Keratinocyte (primary cell): Measurements from ENCODE around the gene KIAA1191. TPM values are rescaled to one million over a fixed set of nuclear protein-coding genes. Genes with fewer than 3 reads are reported as not detected.

Experiments used
- DNase-seq: peaks from one replicate; pipeline ENCODE4 v3.0.0-alpha.2; 2011; ENCODE audit warnings: low read depth, missing footprints, low spot score
- FAIRE-seq: peaks from 2 replicates; lab custom pipeline; 2011; peaks lifted over from hg19 to GRCh38; lab: Jason Lieb, UNC
- H2AFZ ChIP-seq: 2 replicates; pipeline ENCODE4 v1.6.0; 2012; ENCODE audit warnings: low read length, control low read depth, inconsistent platforms; ENCODE audit not compliant: control insufficient read depth
- H3K27ac ChIP-seq: 2 replicates; pipeline ENCODE4 v1.5.1; 2011; ENCODE audit warnings: low read length; ENCODE audit not compliant: control insufficient read depth, insufficient read depth
- H3K27me3 ChIP-seq: 3 replicates; pipeline ENCODE4 v1.6.0; 2011; ENCODE audit warnings: low read length; ENCODE audit not compliant: control insufficient read depth, insufficient read depth; ENCODE audit errors: extremely low read depth
- H3K36me3 ChIP-seq, 2 experiments: 2 replicates in 1 of 2; 3 replicates in 1 of 2; pipeline ENCODE4 v1.5.1; 2011; ENCODE audit warnings: low read length in 2 of 2, mild to moderate bottlenecking in 1 of 2; ENCODE audit not compliant: control insufficient read depth in 2 of 2, insufficient read depth in 2 of 2; ENCODE audit errors: extremely low read depth in 1 of 2
- H3K4me1 ChIP-seq: 3 replicates; pipeline ENCODE4 v1.5.1; 2011; ENCODE audit warnings: low read length; ENCODE audit not compliant: control insufficient read depth, insufficient read depth; ENCODE audit errors: extremely low read depth
- H3K4me2 ChIP-seq: 3 replicates; pipeline ENCODE4 v1.6.0; 2011; ENCODE audit warnings: low read depth, low read length; ENCODE audit not compliant: control insufficient read depth, insufficient read depth; ENCODE audit errors: extremely low read depth
- H3K4me3 ChIP-seq, 3 experiments: fragments of 200-600 bp in 1 of 3; sonication (generic) in 1 of 3; 2 replicates in 2 of 3; 3 replicates in 1 of 3; pipeline ENCODE4 v1.5.1; 2011 to 2016; ENCODE audit warnings: low read length in 3 of 3, mild to moderate bottlenecking in 3 of 3, control low read depth in 2 of 3, inconsistent platforms in 1 of 3, low read depth in 1 of 3, mixed read lengths in 1 of 3, mixed run types in 1 of 3, moderate library complexity in 1 of 3; ENCODE audit not compliant: control insufficient read depth in 2 of 3, insufficient read depth in 2 of 3; ENCODE audit errors: extremely low read depth in 1 of 3
- H3K79me2 ChIP-seq: 2 replicates; pipeline ENCODE4 v1.6.0; 2012; ENCODE audit warnings: low read length; ENCODE audit not compliant: control insufficient read depth, insufficient read depth
- H3K9ac ChIP-seq: 3 replicates; pipeline ENCODE4 v1.6.0; 2011; ENCODE audit warnings: low read length; ENCODE audit not compliant: control insufficient read depth, insufficient read depth; ENCODE audit errors: extremely low read depth
- H3K9me1 ChIP-seq: 3 replicates; pipeline ENCODE4 v1.6.0; 2011; ENCODE audit warnings: low read length; ENCODE audit not compliant: control insufficient read depth, insufficient read depth; ENCODE audit errors: extremely low read depth
- H3K9me3 ChIP-seq: 2 replicates; pipeline ENCODE4 v1.5.1; 2012; ENCODE audit warnings: low read depth, low read length; ENCODE audit not compliant: control insufficient read depth
- H4K20me1 ChIP-seq: 3 replicates; pipeline ENCODE4 v1.6.0; 2011; ENCODE audit warnings: low read length; ENCODE audit not compliant: control insufficient read depth, insufficient read depth; ENCODE audit errors: extremely low read depth
- EZH2 ChIP-seq: IDR thresholded peaks from one replicate; pipeline ENCODE4 v1.6.1; 2012; ENCODE audit warnings: inconsistent platforms, mild to moderate bottlenecking, low read length, moderate library complexity
- dilution Hi-C: fragments of 300-500 bp; cut with MboI; formaldehyde crosslinking; loops from one replicate; pipeline ENCODE4 v1.7.0; 2020; ENCODE audit warnings: low sequenced_read_pairs; ENCODE audit not compliant: extremely low pct_ligation_motif_present
- polyA plus RNA-seq, 5 experiments: library from polyadenylated mRNA; depleted of rRNA in 3 of 5; stranded (reverse) in 3 of 5; stranded (forward) in 1 of 5; unstranded in 1 of 5; fragments of >200 nt; gene quantifications; 1 replicate in 1 of 5; 2 replicates in 3 of 5; 3 replicates in 1 of 5; pipeline versions ENCODE4 v1.2.1 to v1.2.3, GENCODE V29; 2011 to 2012; ENCODE audit warnings: missing spikeins in 2 of 5, low read depth in 1 of 5, low replicate concordance in 1 of 5
- TF ChIP-seq, protein P1 (sequence below), 3 experiments: IDR thresholded peaks in 1 of 3; conservative IDR thresholded peaks in 1 of 3; optimal IDR thresholded peaks in 1 of 3; 2 replicates in 2 of 3; 3 replicates in 1 of 3; pipeline versions ENCODE3 to v1.5.1; 2011; ENCODE audit warnings: low read length in 3 of 3, mild to moderate bottlenecking in 3 of 3, moderate library complexity in 2 of 3, control low read depth in 1 of 3, inconsistent platforms in 1 of 3; ENCODE audit not compliant: insufficient read depth in 2 of 3; ENCODE audit errors: extremely low read depth in 1 of 3

KIAA1191 gene
- polyA plus RNA-seq, 1 donor (not counting 4 experiments of a cell fraction or from before 2014, with no cell fraction given) = 100 TPM

DNA sequence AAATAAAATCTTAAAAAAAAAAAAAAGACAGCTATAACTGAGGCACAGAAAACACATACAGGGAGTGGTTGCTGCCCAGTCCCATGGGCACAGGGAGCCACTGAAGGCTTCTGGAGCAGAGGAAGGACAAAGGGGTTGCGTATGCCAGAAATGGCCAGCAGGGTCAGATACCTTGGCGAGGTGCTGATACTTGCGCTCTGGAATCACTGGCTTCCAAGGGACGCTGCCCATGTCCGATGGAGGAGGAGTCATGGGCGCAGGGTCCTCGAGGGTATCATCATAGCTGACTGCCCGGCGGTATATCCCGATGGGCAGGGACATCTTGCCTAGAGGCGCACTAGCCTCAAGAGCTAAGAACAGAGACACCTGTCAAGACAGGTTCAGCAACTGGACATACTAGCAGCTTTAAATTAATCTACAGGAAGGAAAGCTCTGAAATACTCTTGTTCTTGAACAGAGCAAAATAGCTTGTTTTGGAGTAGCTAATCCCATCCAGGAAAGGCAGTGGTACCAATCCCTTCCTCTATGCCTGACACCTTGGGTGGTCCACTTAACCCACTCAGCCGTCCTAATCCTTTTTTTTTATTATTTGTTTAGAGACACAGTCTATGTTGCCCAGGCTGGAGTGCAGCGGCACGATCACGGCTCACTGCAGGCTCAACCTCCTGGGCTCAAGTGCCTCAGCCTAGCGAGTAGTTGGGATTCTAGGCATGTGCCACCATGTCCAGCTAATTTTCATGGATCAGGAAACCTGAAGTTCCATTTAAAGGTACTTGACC is 6.0 kb downstream of the KIAA1191 start:
- no peak overlapping the region for H3K27ac ChIP-seq
- peaks cover 2% of the 10 kb centered on the region for H4K20me1 ChIP-seq
- no peaks in the 10 kb centered on the region for H3K27me3 ChIP-seq
- FAIRE-seq = no peak
- H3K4me2 ChIP-seq = no peak overlapping the region
- H3K79me2 ChIP-seq = peaks cover 72% of the 10 kb centered on the region
- peaks cover 26 to 32% of the 10 kb centered on the region in 2 experiments for H3K36me3 ChIP-seq
- dilution Hi-C loops = no loop called here
- no peak overlapping the region for H3K4me3 ChIP-seq
- H3K4me1 ChIP-seq = peaks cover 6% of the 10 kb centered on the region
- H3K9ac ChIP-seq = no peak overlapping the region
- H3K9me1 ChIP-seq = no peaks in the 10 kb centered on the region
- no peaks in the 10 kb centered on the region for H3K9me3 ChIP-seq
- DNase-seq = no peak
- no peak for TF ChIP-seq EZH2
- TF ChIP-seq, protein P1, sequence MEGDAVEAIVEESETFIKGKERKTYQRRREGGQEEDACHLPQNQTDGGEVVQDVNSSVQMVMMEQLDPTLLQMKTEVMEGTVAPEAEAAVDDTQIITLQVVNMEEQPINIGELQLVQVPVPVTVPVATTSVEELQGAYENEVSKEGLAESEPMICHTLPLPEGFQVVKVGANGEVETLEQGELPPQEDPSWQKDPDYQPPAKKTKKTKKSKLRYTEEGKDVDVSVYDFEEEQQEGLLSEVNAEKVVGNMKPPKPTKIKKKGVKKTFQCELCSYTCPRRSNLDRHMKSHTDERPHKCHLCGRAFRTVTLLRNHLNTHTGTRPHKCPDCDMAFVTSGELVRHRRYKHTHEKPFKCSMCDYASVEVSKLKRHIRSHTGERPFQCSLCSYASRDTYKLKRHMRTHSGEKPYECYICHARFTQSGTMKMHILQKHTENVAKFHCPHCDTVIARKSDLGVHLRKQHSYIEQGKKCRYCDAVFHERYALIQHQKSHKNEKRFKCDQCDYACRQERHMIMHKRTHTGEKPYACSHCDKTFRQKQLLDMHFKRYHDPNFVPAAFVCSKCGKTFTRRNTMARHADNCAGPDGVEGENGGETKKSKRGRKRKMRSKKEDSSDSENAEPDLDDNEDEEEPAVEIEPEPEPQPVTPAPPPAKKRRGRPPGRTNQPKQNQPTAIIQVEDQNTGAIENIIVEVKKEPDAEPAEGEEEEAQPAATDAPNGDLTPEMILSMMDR (optimal IDR thresholded peaks at IDR 0.05 in 1 of 3, IDR thresholded peaks at IDR 0.05 in 1 of 3, conservative IDR thresholded peaks at IDR 0.05 in 1 of 3; ENCODE audit: extremely low read depth in 1 of 3, insufficient read depth in 2 of 3, low read length in 3 of 3) = no peak
- H2AFZ ChIP-seq = no peak overlapping the region

DNA sequence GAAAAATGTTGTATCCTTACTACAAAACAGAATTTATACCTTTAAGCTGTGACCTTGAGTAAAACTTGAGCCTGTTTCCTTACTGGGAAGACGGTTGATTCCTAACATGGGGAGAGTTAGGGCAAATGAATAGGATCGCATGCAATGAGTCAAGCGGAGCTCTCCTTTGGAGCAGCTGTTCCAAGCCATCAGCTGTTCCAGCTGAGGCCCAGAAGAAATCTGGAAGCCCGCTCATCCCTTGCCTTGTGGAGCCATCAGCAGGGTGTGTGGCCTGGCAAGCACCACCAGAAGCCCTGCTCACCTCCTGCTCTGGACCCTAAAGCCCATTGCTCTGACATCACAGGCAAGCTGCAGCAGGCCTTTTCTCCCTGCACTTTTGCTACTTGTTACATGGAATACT is 8.0 kb downstream of the KIAA1191 start:
- H4K20me1 ChIP-seq = peaks cover 2% of the 10 kb centered on the region
- H3K36me3 ChIP-seq = peaks cover 26 to 39% of the 10 kb centered on the region in 2 experiments
- no peak for FAIRE-seq

More for the DNA sequence above, 8.0 kb downstream of the KIAA1191 start:
- Histone ChIP-seq H3K4me3 (no peak overlapping the region), H2AFZ (no peak overlapping the region), H3K9me3 (no peaks in the 10 kb centered on the region), H3K9me1 (no peaks in the 10 kb centered on the region), H3K79me2 (peaks cover 61% of the 10 kb centered on the region), H3K27me3 (no peaks in the 10 kb centered on the region), H3K4me2 (no peak overlapping the region), H3K9ac (no peak overlapping the region), H3K27ac (no peak overlapping the region), H3K4me1 (no peaks in the 10 kb centered on the region)
- TF ChIP-seq, protein P1 (optimal IDR thresholded peaks at IDR 0.05 in 1 of 3, IDR thresholded peaks at IDR 0.05 in 1 of 3, conservative IDR thresholded peaks at IDR 0.05 in 1 of 3; ENCODE audit: extremely low read depth in 1 of 3, insufficient read depth in 2 of 3, low read length in 3 of 3) = no peak
- TF ChIP-seq EZH2 = no peak
- dilution Hi-C loops = no loop called here
- DNase-seq = no peak
